Mesothelial cell of epicardium (in vitro differentiated cells): ENCODE data around the gene FLYWCH1. TPM values are rescaled to one million over a fixed set of nuclear protein-coding genes. Genes with fewer than 3 reads are reported as not detected.

Source experiments
- DNase-seq, 2 experiments: peaks; one replicate each; pipeline ENCODE4 v3.0.0; 2021; ENCODE audit warnings: low spot score in 2 of 2; ENCODE audit not compliant: unreplicated experiment in 2 of 2
- H3K27ac Mint-ChIP-seq: 2 replicates; pipeline ENCODE4 v1.8.0; 2021; ENCODE audit warnings: mixed read lengths
- H3K27me3 Mint-ChIP-seq: 2 replicates; pipeline ENCODE4 v1.8.0; 2021; ENCODE audit warnings: low read depth, mixed read lengths
- H3K36me3 Mint-ChIP-seq: 2 replicates; pipeline ENCODE4 v1.8.0; 2021; ENCODE audit warnings: mixed read lengths
- H3K4me1 Mint-ChIP-seq: 2 replicates; pipeline ENCODE4 v1.8.0; 2021; ENCODE audit warnings: mixed read lengths
- H3K4me3 Mint-ChIP-seq: 2 replicates; pipeline ENCODE4 v1.8.0; 2021; ENCODE audit warnings: mild to moderate bottlenecking, moderate library complexity, mixed read lengths
- H3K9me3 Mint-ChIP-seq: 2 replicates; pipeline ENCODE4 v1.8.0; 2021; ENCODE audit warnings: mixed read lengths
- total RNA-seq: library from RNA; stranded (reverse); gene quantifications from 3 replicates; pipeline ENCODE4 v1.2.1, GENCODE V29; 2021
- TF ChIP-seq, protein P1 (sequence below): fragments of 200-600 bp; sonication (generic); IDR thresholded peaks from one replicate; pipeline ENCODE4 v1.5.0; 2021; ENCODE audit warnings: antibody characterized with exemption; ENCODE audit not compliant: unreplicated experiment

The FLYWCH1 gene
- total RNA-seq, 1 donor from 2014 or later, result 29.4 TPM

DNA sequence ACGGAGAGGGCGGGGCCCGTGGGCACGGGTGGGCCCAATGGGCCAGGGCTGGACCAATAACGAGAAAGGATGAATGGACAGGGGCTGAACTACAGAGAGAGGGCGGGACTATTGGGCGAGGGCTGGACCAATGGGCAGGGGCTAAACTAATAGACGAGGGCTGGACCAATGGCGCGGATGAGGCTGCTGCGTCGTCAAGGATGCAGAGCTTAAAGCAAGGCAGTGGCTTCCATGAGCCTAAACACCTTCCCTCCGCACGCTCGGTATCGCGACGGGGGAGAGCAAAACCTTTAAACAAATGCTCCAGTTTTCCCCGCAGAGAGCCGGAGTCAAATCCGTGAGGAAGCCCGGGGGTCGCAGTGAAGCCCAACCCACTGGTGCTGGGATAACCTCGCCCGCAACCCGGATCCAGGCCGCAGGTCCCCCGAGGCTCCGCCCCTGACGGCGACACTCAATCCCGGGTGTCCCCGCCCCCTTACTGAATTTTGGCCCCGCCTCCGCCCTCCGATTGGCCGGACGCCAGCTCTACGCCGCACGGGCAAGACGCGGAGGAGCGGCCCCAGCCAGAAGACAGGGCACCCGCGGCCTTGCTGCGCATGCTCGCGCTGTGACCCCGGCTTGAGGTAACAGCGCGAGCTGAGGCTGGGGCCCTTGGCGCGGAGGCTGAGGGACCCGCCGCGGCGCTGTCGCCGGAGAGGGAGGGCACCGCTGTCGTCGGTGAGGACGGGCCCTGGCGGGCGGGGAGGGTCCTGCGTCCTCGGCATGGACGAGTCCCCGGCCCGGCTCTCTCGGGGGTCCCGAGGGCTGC lies 28.9 kb upstream of the FLYWCH1 start, which contains the start of gene FLYWCH2:
Gene FLYWCH2, plus strand, starts transcription at position 566 of the 808 bp plus-strand sequence. CDS start 13,235 bp downstream, outside the sequence.
- Mint-ChIP-seq H3K9me3 (peaks cover 5% of the 10 kb centered on the region), H3K4me3 (peak within 1 kb of the TSS; percentile 88), H3K36me3 (peaks cover 7% of the 10 kb centered on the region), H3K27me3 (peaks cover 6% of the 10 kb centered on the region), H3K4me1 (peaks cover 8% of the 10 kb centered on the region), H3K27ac (peak within 1 kb of the TSS; percentile 98)
- peak; percentile 98 to 100 for DNase-seq
- TF ChIP-seq, protein P1, sequence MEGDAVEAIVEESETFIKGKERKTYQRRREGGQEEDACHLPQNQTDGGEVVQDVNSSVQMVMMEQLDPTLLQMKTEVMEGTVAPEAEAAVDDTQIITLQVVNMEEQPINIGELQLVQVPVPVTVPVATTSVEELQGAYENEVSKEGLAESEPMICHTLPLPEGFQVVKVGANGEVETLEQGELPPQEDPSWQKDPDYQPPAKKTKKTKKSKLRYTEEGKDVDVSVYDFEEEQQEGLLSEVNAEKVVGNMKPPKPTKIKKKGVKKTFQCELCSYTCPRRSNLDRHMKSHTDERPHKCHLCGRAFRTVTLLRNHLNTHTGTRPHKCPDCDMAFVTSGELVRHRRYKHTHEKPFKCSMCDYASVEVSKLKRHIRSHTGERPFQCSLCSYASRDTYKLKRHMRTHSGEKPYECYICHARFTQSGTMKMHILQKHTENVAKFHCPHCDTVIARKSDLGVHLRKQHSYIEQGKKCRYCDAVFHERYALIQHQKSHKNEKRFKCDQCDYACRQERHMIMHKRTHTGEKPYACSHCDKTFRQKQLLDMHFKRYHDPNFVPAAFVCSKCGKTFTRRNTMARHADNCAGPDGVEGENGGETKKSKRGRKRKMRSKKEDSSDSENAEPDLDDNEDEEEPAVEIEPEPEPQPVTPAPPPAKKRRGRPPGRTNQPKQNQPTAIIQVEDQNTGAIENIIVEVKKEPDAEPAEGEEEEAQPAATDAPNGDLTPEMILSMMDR, result no peak

DNA sequence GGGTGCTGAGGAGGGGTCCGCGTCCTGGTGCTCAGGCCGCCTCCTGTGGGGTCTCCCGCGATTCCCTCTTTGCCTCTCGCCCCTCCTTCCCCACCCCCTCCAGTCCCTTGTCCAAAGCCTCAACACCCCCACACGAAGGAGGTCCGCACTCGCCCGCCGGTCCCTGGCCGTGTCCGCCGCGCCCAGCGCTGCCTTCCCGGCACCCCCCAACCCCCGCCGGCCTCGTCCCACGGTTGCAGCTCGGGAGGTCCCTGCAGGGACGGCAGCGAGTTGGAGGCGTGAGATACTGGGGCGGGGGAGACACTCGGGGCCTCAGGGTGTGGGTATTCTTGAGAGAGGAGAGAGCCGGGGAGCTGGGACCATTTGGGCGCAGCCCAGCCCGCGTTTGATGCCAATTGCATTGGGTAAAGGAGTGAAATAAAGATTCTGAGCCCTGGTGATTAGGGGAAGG lies 28.2 kb upstream of the FLYWCH1 start:
- peaks cover 5% of the 10 kb centered on the region for H3K9me3 Mint-ChIP-seq
- DNase-seq, result peak in 1 of 2 experiments; percentile 56
- H3K27ac Mint-ChIP-seq, result peak overlapping the region; percentile 79
- peaks cover 8% of the 10 kb centered on the region for H3K4me1 Mint-ChIP-seq
- TF ChIP-seq, protein P1, result no peak
- H3K4me3 Mint-ChIP-seq, result peak overlapping the region; percentile 88
- H3K36me3 Mint-ChIP-seq, result peaks cover 8% of the 10 kb centered on the region
- peaks cover 6% of the 10 kb centered on the region for H3K27me3 Mint-ChIP-seq

DNA sequence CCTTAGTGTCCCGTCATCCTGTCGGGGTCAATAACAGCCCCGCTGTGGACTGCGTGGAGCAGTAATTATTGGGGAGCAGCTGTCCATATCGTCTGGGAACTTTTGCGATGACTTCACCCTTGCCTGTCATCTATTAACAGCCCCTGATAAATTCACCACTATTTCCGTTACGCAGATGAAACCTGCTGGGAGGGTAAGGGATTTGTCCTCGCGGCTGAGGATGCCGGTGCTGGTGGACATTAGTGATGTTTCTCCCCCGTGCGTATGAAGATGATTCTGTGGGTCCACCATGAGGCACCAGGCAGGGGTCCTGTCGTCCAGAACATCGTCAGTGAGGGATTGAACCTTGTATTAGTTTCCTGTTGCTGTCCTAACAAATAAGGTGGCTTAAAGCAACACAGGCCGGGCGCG lies 27.7 kb upstream of the FLYWCH1 start:
- peaks cover 5% of the 10 kb centered on the region for H3K9me3 Mint-ChIP-seq
- peaks cover 10% of the 10 kb centered on the region for H3K36me3 Mint-ChIP-seq
- peaks cover 8% of the 10 kb centered on the region for H3K4me1 Mint-ChIP-seq
- TF ChIP-seq, protein P1, result no peak
- peaks cover 6% of the 10 kb centered on the region for H3K27me3 Mint-ChIP-seq
- H3K4me3 Mint-ChIP-seq, result peak overlapping the region; percentile 88
- DNase-seq, result no peak
- peak overlapping the region; percentile 79 for H3K27ac Mint-ChIP-seq

DNA sequence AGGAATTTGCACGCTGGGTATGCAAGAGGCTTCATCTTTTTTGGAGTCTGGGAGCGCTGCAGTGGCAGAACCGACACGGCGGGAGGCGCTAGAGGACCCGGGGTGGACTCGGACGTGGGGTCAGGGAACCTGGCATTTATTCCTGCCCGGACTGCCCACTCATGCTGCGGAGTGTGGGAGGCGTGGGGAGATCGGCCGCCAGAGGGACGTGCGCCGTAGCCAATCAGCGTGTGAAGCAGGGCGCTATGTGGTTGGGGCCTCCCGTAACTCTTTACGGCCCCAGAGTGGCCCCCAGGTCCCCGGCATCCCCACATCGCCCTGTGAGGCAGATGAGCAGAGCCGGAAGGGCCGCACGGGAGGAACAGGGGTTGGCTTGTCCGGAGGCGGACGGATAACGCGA lies 17.5 kb upstream of the FLYWCH1 start:
- TF ChIP-seq, protein P1, result no peak
- Mint-ChIP-seq H3K27me3 (no peaks in the 10 kb centered on the region), H3K4me1 (peaks cover 6% of the 10 kb centered on the region), H3K4me3 (no peak overlapping the region), H3K36me3 (no peaks in the 10 kb centered on the region), H3K27ac (no peak overlapping the region), H3K9me3 (no peaks in the 10 kb centered on the region)
- DNase-seq, result no peak

DNA sequence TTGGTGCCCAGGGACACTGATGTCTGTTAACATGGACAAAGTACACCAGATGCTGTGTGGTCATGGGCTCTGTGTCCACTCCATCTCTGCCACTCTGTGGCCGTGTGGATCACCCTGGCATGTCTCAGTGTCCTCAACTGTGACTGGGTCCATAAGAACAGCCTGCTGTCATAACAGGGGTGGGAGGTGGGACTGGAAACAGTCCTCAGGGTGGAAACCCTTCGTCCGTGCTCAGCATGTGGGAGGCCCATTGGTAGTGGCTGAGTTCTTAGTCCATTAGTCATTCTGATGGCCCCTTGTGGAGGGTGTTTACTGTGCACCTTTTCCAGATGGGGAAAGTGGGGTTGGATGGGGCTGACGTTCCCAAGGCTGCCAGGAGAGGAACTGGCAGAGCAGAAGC lies 15.9 kb upstream of the FLYWCH1 start:
- DNase-seq, result no peak
- H3K4me1 Mint-ChIP-seq, result peaks cover 3% of the 10 kb centered on the region
- no peaks in the 10 kb centered on the region for H3K36me3 Mint-ChIP-seq
- H3K9me3 Mint-ChIP-seq, result no peaks in the 10 kb centered on the region
- TF ChIP-seq, protein P1, result no peak
- no peak overlapping the region for H3K4me3 Mint-ChIP-seq
- no peak overlapping the region for H3K27ac Mint-ChIP-seq
- H3K27me3 Mint-ChIP-seq, result no peaks in the 10 kb centered on the region
